CD4-positive, alpha-beta memory T cell (primary cell): ENCODE data around the gene RFTN2. TPM values are rescaled to one million over a fixed set of nuclear protein-coding genes. Genes with fewer than 3 reads are reported as not detected.
"Not testable (repeated sequence)": the region's sequence is repeated elsewhere in the genome, so short reads cannot be mapped to it uniquely, and the experiment has no call there.

ENCODE experiments used
- CTCF ChIA-PET: fragments of 350-600 bp; sonication (Branson Sonifier 250); formaldehyde crosslinking; loops from one replicate; lab custom pipeline; 2021; ENCODE audit warnings: inconsistent platforms; ENCODE audit not compliant: partially characterized antibody; lab: Charles Lee
- POLR2A ChIA-PET: fragments of 350-600 bp; sonication (Branson Sonifier 250); formaldehyde crosslinking; loops from one replicate; lab custom pipeline; 2021; ENCODE audit not compliant: partially characterized antibody; lab: Charles Lee
- DNase-seq, 5 donors: peaks; one replicate each; pipeline versions ENCODE4 v3.0.0 to v3.0.0-alpha.2; 2020 to 2022; ENCODE audit warnings: mixed read lengths in 1 of 5
- H3K27ac ChIP-seq: one replicate; pipeline ENCODE4 v1.7.0; 2013; ENCODE audit warnings: low read depth, low read length
- H3K27me3 ChIP-seq: 2 replicates; pipeline ENCODE4 v1.7.0; 2013; ENCODE audit warnings: mild to moderate bottlenecking, low read length, moderate library complexity; ENCODE audit not compliant: insufficient read depth
- H3K36me3 ChIP-seq: 2 replicates; pipeline ENCODE4 v1.7.0; 2013; ENCODE audit warnings: mild to moderate bottlenecking, low read length, moderate library complexity; ENCODE audit not compliant: insufficient read depth
- H3K4me1 ChIP-seq: 2 replicates; pipeline ENCODE4 v1.7.0; 2013; ENCODE audit warnings: mild to moderate bottlenecking, low read length, moderate library complexity; ENCODE audit not compliant: insufficient read depth
- H3K4me3 ChIP-seq, 2 donors: one replicate each; pipeline ENCODE4 v1.7.0; 2013; ENCODE audit warnings: low read length in 2 of 2, mild to moderate bottlenecking in 1 of 2
- H3K9me3 ChIP-seq, 2 donors: one replicate each; pipeline ENCODE4 v1.7.0; 2013; ENCODE audit warnings: low read length in 2 of 2, control low read depth in 1 of 2; ENCODE audit not compliant: control insufficient read depth in 1 of 2
- H3K27ac Mint-ChIP-seq, 7 donors: one replicate each; pipeline ENCODE4 v1.8.0; 2020 to 2021; ENCODE audit warnings: mixed read lengths in 7 of 7, mild to moderate bottlenecking in 6 of 7, inconsistent platforms in 3 of 7, moderate library complexity in 3 of 7
- H3K27me3 Mint-ChIP-seq, 2 donors: one replicate each; pipeline ENCODE4 v1.8.0; 2020 to 2021; ENCODE audit warnings: mixed read lengths in 2 of 2
- H3K36me3 Mint-ChIP-seq, 2 donors: one replicate each; pipeline ENCODE4 v1.8.0; 2020 to 2021; ENCODE audit warnings: mixed read lengths in 2 of 2, inconsistent platforms in 1 of 2, mild to moderate bottlenecking in 1 of 2
- H3K4me1 Mint-ChIP-seq, 4 donors: one replicate each; pipeline ENCODE4 v1.8.0; 2020 to 2021; ENCODE audit warnings: mixed read lengths in 4 of 4, mild to moderate bottlenecking in 1 of 4
- H3K4me3 Mint-ChIP-seq, 8 donors: one replicate each; pipeline ENCODE4 v1.8.0; 2020 to 2021; ENCODE audit warnings: mixed read lengths in 8 of 8, mild to moderate bottlenecking in 7 of 8, moderate library complexity in 6 of 8, inconsistent platforms in 3 of 8
- H3K9me3 Mint-ChIP-seq, 8 donors: one replicate each; pipeline ENCODE4 v1.8.0; 2020 to 2021; ENCODE audit warnings: mixed read lengths in 8 of 8, mild to moderate bottlenecking in 5 of 8, inconsistent platforms in 3 of 8, moderate library complexity in 1 of 8
- intact Hi-C: fragments of 100-400 bp; cut with micrococcal nuclease; formaldehyde crosslinking; loops from one replicate; pipeline ENCODE4 v1.15.1; 2023
- polyA plus RNA-seq, 2 donors: library from polyadenylated mRNA; unstranded; fragments of 300-500 nt; fragmentation: Illumina TruSeq; gene quantifications; one replicate each; pipeline ENCODE4 v1.2.3, GENCODE V29; 2021
- total RNA-seq, 2 experiments: library from RNA; stranded (reverse); gene quantifications; one replicate each; pipeline ENCODE4 v1.2.3, GENCODE V29; 2021

RFTN2 gene
- total and polyA plus RNA-seq, 4 experiments from 2014 or later = 0.37 TPM; not detected in 3

DNA sequence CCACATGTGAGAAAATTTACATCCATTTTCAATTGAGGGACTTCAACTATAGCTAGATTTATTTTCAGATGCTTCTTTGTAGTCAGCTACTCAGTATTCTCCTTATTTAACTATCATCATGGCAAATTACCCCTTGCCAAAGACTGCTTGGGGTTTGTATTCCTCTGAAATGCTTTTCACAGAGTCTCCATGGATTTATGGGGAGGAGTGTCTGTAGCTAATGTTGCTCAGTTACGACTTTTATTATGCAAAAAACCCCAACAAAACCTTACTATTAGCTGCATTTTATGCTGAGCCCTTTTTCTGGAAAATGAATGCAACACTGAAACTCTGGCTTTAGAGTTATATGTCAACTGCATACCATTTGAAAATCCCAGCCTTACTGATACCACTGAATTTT, 78.6 kb downstream of the RFTN2 start:
- Histone ChIP-seq H3K36me3 (no peaks in the 10 kb centered on the region), H3K9me3 (no peaks in the 10 kb centered on the region), H3K4me3 (no peak overlapping the region), H3K27ac (no peak overlapping the region), H3K4me1 (no peaks in the 10 kb centered on the region), H3K27me3 (no peaks in the 10 kb centered on the region)
- Mint-ChIP-seq H3K4me3 (no peak overlapping the region), H3K27ac (no peak overlapping the region), H3K9me3 (no peaks in the 10 kb centered on the region), H3K36me3 (no peaks in the 10 kb centered on the region), H3K4me1 (peaks cover 1 to 6% (median 5%) of the 10 kb centered on the region in 4 donors), H3K27me3 (peaks cover 12 to 16% of the 10 kb centered on the region in 2 donors)
- ChIA-PET CTCF (no interaction called here), POLR2A (no interaction called here)
- DNase-seq = no peak
- intact Hi-C loops = no loop called here

DNA sequence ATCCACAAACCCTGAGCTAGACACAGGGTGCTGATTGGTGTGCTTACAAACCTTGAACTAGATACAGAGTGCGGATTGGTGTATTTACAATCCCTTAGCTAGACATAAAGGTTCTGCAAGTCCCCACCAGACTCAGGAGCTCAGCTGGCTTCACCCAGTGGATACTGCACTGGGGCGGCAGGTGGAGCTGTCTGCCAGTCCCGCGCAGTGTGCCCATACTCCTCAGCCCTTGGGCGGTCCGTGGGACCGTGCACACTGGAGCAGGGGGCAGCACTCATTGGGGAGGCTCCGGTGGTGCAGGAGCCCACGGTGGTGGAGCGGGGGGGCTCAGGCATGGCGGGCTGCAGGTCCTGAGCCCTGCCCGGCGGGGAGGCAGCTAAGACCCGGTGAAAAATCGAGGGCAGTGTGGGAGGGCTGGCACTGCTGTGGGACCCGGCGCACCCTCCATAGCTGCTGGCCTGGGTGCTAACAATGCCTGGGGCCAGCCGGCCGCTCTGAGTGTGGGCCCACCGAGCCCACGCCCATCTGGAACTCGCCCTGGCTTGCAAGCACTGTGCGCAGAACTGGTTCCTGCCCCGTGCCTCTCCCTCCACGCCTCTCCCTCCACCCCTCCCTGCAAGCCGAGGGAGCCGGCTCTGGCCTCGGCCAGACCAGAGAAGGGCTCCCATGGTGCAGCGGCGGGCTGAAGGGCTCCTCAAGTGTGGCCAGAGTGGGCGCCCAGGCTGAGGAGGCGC, 83.9 kb downstream of the RFTN2 start:
- Mint-ChIP-seq H3K9me3 (no peaks in the 10 kb centered on the region), H3K4me3 (no peak overlapping the region), H3K27ac (no peak overlapping the region), H3K4me1 (no peaks in the 10 kb centered on the region), H3K27me3 (peaks cover 5 to 7% of the 10 kb centered on the region in 2 donors), H3K36me3 (no peaks in the 10 kb centered on the region)
- Histone ChIP-seq H3K4me3 (no peak overlapping the region), H3K27ac (no peak overlapping the region), H3K4me1 (no peaks in the 10 kb centered on the region), H3K36me3 (no peaks in the 10 kb centered on the region), H3K9me3 (no peaks in the 10 kb centered on the region), H3K27me3 (no peaks in the 10 kb centered on the region)
- no peak for DNase-seq
- intact Hi-C loops = no loop called here
- ChIA-PET CTCF (no interaction called here), POLR2A (no interaction called here)

DNA sequence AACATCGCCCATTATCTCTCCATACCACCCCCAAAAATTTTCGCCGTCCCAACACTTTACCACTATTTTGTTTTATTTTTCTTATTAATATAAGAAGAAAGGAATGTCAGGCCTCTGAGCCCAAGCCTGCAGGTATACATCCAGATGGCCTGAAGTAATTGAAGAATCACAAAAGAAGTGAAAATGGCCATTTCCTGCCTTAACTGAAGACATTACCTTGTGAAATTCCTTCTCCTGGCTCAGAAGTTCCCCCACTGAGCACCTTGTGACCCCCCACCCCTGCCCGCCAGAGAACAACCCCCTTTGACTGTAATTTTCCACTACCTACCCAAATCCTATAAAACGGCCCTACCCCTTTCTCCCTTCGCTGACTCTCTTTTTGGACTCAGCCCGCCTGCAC, 88.1 kb downstream of the RFTN2 start:
- H3K27me3 Mint-ChIP-seq, H3K4me3 ChIP-seq, H3K36me3 ChIP-seq, H3K36me3 Mint-ChIP-seq, H3K27me3 ChIP-seq, H3K27ac Mint-ChIP-seq, H3K4me3 Mint-ChIP-seq, intact Hi-C loops, H3K9me3 ChIP-seq, H3K4me1 ChIP-seq, CTCF ChIA-PET, DNase-seq, H3K9me3 Mint-ChIP-seq, H3K4me1 Mint-ChIP-seq, POLR2A ChIA-PET, H3K27ac ChIP-seq: not testable (repeated sequence)

DNA sequence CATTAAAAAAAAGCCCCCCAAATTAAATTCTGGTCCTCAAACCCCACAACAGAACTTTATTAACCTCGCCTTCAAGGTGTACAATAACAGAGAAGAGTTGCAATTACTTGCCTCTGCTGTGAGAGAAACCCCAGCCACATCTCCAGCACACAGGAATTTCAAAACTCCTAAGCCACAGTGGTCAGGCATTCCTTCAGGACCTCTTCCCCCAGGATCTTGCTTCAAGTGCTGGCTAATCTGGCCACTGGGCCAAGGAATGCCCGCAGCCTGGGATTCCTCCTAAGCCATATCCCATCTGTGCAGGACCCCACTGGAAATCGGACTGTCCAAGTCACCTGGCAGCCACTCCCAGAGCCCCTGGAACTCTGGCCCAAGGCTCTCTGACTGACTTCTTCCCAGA, 95.2 kb downstream of the RFTN2 start:
- H3K27ac ChIP-seq, H3K9me3 ChIP-seq, H3K4me3 ChIP-seq, POLR2A ChIA-PET, H3K4me1 Mint-ChIP-seq, H3K27ac Mint-ChIP-seq, CTCF ChIA-PET, H3K9me3 Mint-ChIP-seq, H3K27me3 Mint-ChIP-seq, H3K27me3 ChIP-seq, intact Hi-C loops, H3K36me3 ChIP-seq, DNase-seq, H3K4me1 ChIP-seq, H3K36me3 Mint-ChIP-seq, H3K4me3 Mint-ChIP-seq: not testable (repeated sequence)

DNA sequence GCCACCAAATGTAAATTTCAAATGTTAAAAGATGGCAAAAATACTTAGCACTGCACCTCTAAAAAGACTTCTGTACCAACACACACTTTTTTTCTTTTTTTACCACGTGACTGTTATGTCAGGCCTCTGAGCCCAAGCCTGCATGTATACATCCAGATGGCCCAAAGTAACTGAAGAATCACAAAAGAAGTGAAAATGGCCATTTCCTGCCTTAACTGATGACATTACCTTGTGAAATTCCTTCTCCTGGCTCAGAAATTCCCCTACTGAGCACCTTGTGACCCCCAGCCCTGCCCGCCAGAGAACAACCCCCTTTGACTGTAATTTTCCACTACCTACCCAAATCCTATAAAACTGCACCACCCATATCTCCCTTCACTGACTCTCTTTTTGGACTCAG, 97.1 kb downstream of the RFTN2 start:
- H3K4me3 Mint-ChIP-seq, H3K27me3 ChIP-seq, CTCF ChIA-PET, H3K9me3 ChIP-seq, H3K36me3 Mint-ChIP-seq, H3K4me1 Mint-ChIP-seq, H3K27me3 Mint-ChIP-seq, H3K4me3 ChIP-seq, POLR2A ChIA-PET, H3K27ac Mint-ChIP-seq, DNase-seq, intact Hi-C loops, H3K27ac ChIP-seq, H3K4me1 ChIP-seq, H3K36me3 ChIP-seq: not testable (repeated sequence)
- H3K9me3 Mint-ChIP-seq = peaks cover 0 to 21% (median 16%) of the 10 kb centered on the region in 8 donors

DNA sequence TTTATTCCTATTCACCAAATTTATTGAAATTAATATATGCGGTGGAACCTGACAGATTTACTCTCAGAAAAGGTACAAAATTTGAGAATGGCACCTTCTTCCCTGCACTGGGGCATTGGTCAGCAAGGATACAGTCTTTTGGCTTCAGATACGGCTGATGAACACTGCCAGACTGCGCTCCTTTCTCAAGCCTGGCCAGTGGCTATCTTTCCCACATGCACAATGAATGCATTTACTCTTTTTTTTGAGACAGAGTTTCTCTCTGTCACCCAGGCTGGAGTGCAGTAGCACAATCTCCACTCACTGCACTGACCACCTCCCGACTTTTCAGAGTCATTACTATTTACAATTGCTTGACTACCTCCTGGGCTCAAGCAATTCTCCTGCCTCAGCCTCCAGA, 97.9 kb downstream of the RFTN2 start:
- no peak overlapping the region for H3K27ac Mint-ChIP-seq
- no peaks in the 10 kb centered on the region for H3K9me3 ChIP-seq
- H3K9me3 Mint-ChIP-seq = peaks cover 0 to 28% (median 20%) of the 10 kb centered on the region in 8 donors
- peaks cover 2 to 14% of the 10 kb centered on the region in 2 donors for H3K36me3 Mint-ChIP-seq
- no peak overlapping the region for H3K4me3 Mint-ChIP-seq
- H3K4me1 Mint-ChIP-seq = no peaks in the 10 kb centered on the region
- ChIA-PET CTCF (no interaction called here), POLR2A (no interaction called here)
- H3K4me1 ChIP-seq = no peaks in the 10 kb centered on the region
- no peak overlapping the region for H3K4me3 ChIP-seq
- H3K36me3 ChIP-seq = no peaks in the 10 kb centered on the region
- no peak overlapping the region for H3K27ac ChIP-seq
- intact Hi-C loops = no loop called here
- no peaks in the 10 kb centered on the region for H3K27me3 Mint-ChIP-seq
- H3K27me3 ChIP-seq = no peaks in the 10 kb centered on the region
- DNase-seq = no peak

DNA sequence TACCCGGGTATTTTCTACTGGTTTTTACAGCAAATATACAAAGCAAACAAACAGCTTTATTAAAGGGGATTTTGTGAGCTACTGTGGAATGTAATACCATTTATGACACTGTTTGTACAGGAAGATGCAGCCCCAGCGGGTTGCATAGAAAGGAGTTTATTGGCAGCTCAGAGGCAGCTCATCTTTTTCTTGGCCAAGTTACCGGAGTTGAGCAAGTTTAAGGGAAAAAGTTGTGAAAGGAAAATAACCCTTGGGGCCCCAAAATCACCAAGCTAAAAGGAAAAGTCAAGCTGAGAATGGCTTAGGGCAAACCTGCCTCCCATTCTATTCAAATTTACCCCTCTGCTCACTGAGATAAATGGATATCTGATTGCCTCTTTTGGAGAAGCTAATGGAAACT, 98.8 kb downstream of the RFTN2 start:
- POLR2A ChIA-PET = no interaction called here

More for the DNA sequence above, 98.8 kb downstream of the RFTN2 start:
- Mint-ChIP-seq H3K4me1 (no peaks in the 10 kb centered on the region), H3K27ac (no peak overlapping the region), H3K36me3 (peaks cover 2 to 17% of the 10 kb centered on the region in 2 donors), H3K27me3 (no peaks in the 10 kb centered on the region), H3K4me3 (no peak overlapping the region), H3K9me3 (peaks cover 0 to 28% (median 20%) of the 10 kb centered on the region in 8 donors)
- no peak for DNase-seq
- CTCF ChIA-PET = no interaction called here
- H3K9me3 ChIP-seq = no peaks in the 10 kb centered on the region
- H3K27me3 ChIP-seq = no peaks in the 10 kb centered on the region
- no peaks in the 10 kb centered on the region for H3K4me1 ChIP-seq
- no peak overlapping the region for H3K27ac ChIP-seq
- H3K36me3 ChIP-seq = no peaks in the 10 kb centered on the region
- H3K4me3 ChIP-seq = no peak overlapping the region
- intact Hi-C loops = no loop called here
